GM12864 (cell line): Measurements from ENCODE around the gene A4GNT.

ENCODE experiments used
- DNase-seq: peaks from one replicate; pipeline ENCODE4 v3.0.0-alpha.2; 2011; ENCODE audit warnings: low read depth
- H3K4me3 ChIP-seq: 2 replicates; pipeline ENCODE4 v1.5.1; 2011; ENCODE audit warnings: mild to moderate bottlenecking, low read depth, low read length, control low read depth
- TF ChIP-seq, protein P1 (sequence below): IDR thresholded peaks from 2 replicates; pipeline ENCODE4 v1.5.1; 2011; ENCODE audit warnings: low read depth, mild to moderate bottlenecking, moderate library complexity, low read length, control low read depth, inconsistent platforms; ENCODE audit errors: missing control alignments

Gene A4GNT

DNA sequence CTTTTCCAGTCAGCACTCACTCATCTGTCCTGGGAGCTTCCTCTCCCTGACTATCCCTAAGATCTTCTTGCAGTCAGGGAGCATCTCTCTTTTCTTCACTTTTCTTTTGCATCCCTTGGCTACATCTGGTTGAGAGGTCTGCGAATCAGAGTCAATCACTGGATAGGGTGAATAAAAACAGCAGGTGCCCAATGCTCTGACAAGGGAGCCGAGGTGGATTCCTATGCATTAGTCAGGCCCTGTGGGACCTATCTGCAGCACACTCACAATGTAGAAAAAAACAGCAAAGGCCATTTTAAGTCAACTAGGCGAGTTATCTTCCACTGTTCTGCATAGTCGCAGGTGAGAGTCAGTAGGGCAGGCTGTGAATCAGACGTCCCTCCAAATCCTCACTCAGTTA, 52.3 kb downstream of the A4GNT start:
- TF ChIP-seq, protein P1, sequence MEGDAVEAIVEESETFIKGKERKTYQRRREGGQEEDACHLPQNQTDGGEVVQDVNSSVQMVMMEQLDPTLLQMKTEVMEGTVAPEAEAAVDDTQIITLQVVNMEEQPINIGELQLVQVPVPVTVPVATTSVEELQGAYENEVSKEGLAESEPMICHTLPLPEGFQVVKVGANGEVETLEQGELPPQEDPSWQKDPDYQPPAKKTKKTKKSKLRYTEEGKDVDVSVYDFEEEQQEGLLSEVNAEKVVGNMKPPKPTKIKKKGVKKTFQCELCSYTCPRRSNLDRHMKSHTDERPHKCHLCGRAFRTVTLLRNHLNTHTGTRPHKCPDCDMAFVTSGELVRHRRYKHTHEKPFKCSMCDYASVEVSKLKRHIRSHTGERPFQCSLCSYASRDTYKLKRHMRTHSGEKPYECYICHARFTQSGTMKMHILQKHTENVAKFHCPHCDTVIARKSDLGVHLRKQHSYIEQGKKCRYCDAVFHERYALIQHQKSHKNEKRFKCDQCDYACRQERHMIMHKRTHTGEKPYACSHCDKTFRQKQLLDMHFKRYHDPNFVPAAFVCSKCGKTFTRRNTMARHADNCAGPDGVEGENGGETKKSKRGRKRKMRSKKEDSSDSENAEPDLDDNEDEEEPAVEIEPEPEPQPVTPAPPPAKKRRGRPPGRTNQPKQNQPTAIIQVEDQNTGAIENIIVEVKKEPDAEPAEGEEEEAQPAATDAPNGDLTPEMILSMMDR, result no peak
- no peak for DNase-seq
- H3K4me3 ChIP-seq, result no peak overlapping the region

DNA sequence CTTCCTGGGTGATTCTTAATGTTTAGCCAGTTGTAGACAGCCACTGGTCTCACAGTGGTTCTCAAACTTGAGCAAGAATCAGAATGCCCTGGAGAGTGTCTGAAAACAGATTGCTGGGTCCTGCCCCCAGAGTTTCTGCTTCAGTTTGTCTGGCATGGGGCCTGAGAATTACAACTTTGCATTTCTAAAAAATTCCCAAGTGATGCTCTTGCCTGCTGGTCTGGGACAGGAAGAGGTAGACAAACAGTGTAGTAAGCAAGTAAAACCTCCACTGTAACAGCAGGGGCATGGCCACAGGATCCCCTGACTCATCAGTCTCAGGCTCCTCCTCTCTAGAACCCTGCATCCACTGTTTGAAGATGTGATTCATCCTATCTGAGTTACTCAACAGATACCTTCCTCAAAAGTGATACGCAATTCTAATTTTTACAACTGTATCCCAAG, 53.3 kb downstream of the A4GNT start:
- no peak for DNase-seq
- TF ChIP-seq, protein P1, result no peak

DNA sequence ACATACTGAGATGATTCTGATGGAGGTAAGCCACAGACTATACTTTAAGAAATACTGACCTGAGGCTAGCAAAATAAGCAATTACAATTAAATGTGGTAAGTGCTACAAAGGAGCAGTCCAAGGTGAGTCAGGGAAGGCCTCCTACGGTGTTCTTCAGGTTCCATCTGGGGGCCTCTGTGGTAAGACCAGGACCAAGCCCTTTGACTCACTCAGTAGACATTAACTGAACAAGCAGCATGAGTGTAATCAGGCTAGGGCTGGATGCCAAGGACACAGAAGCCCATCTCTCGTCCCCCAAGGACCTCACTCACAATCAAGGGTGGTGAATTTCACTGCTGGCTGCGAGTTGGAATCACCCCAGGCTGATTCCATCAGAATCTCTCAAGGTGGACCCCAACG, 54.1 kb downstream of the A4GNT start:
- no peak for DNase-seq
- TF ChIP-seq, protein P1, result no peak

More for the DNA sequence above, 53.3 kb downstream of the A4GNT start:
- H3K4me3 ChIP-seq, result no peak overlapping the region

More for the DNA sequence above, 54.1 kb downstream of the A4GNT start:
- no peak overlapping the region for H3K4me3 ChIP-seq
